Measurements from ENCODE around the gene VASP.

The VASP gene

GRCh38 chr19:45506989-45507871 is at the start of gene VASP:
Gene VASP (plus strand): TSS chr19:45507479. CDS start chr19:45507772, 293 bp downstream.
- peak; percentile 89 for DNase-seq

- DNase-seq: no peak
These were observed 49.5 kb upstream of the VASP start for GRCh38 chr19:45457776-45458175.

- no peak for DNase-seq
These were observed 46.4 kb upstream of the VASP start for GRCh38 chr19:45460807-45461347.

- DNase-seq: no peak
These were observed 45.1 kb upstream of the VASP start for GRCh38 chr19:45462174-45462573.

GRCh38 chr19:45463241-45463640 is 44.0 kb upstream of the VASP start:
- no peak for DNase-seq

GRCh38 chr19:45464274-45464673 is 43.0 kb upstream of the VASP start:
- DNase-seq: no peak

GRCh38 chr19:45464852-45465441 is 42.3 kb upstream of the VASP start:
- DNase-seq: peak in 1 of 2 experiments; percentile 13

GRCh38 chr19:45467115-45467455 is 40.2 kb upstream of the VASP start:
- no peak for DNase-seq

GRCh38 chr19:45467456-45468158 is 39.7 kb upstream of the VASP start, which contains the start of gene FOSB:
Gene FOSB (plus strand): TSS chr19:45467996. CDS start chr19:45468587, 591 bp downstream.
- DNase-seq: peak; percentile 92

- peak in 1 of 2 experiments; percentile 8 for DNase-seq
These were observed 39.1 kb upstream of the VASP start for GRCh38 chr19:45468159-45468651.

- no peak for DNase-seq
These were observed 38.5 kb upstream of the VASP start for GRCh38 chr19:45468803-45469131.

GRCh38 chr19:45469132-45469944 is 37.9 kb upstream of the VASP start:
- peak; percentile 95 to 96 for DNase-seq

- no peak for DNase-seq
These were observed 37.1 kb upstream of the VASP start for GRCh38 chr19:45469945-45470761.

- no peak for DNase-seq
These were observed 36.6 kb upstream of the VASP start for GRCh38 chr19:45470762-45471081.

GRCh38 chr19:45471111-45471930 is 36.0 kb upstream of the VASP start:
- DNase-seq: no peak

- DNase-seq: no peak
These were observed 35.2 kb upstream of the VASP start for GRCh38 chr19:45471931-45472562.

GRCh38 chr19:45472563-45473366 is 34.5 kb upstream of the VASP start:
- no peak for DNase-seq

- DNase-seq: no peak
These were observed 34.0 kb upstream of the VASP start for GRCh38 chr19:45473367-45473681.

All from Kasumi-1 (cell line).